GM19023 (cell line): ENCODE results near the gene SLC6A19.

Experiments used
- ATAC-seq: cut with Tn5 transposase; IDR thresholded peaks from one replicate; pipeline ENCODE4 v1.9.1; 2021; ENCODE audit warnings: mild to moderate bottlenecking, moderate library complexity; ENCODE audit not compliant: unreplicated experiment

The SLC6A19 gene

GRCh38 chr5:1179383-1179715 is 22.0 kb upstream of the SLC6A19 start:
- ATAC-seq: no peak

DNA sequence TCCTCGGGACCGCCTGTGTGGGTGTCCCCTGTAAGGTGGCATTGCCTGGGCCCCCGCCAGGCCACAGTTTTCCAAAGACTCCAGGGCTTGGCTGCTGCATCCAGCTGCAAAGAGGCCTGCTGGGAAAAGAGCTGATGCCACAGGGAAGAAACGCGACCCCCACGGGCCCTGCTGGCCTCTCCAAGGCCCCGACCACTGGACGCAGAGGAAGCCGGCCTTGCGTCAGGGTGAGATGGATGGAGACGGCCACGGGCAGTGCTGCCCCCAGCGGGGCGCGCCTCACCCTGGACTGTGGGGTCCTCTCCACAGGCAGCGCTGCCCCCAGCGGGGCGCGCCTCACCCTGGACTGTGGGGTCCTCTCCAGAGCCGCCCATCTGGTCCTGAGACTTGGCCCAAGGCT is 21.3 kb upstream of the SLC6A19 start:
- no peak for ATAC-seq

GRCh38 chr5:1180841-1181271 is 20.5 kb upstream of the SLC6A19 start:
- ATAC-seq: no peak

DNA sequence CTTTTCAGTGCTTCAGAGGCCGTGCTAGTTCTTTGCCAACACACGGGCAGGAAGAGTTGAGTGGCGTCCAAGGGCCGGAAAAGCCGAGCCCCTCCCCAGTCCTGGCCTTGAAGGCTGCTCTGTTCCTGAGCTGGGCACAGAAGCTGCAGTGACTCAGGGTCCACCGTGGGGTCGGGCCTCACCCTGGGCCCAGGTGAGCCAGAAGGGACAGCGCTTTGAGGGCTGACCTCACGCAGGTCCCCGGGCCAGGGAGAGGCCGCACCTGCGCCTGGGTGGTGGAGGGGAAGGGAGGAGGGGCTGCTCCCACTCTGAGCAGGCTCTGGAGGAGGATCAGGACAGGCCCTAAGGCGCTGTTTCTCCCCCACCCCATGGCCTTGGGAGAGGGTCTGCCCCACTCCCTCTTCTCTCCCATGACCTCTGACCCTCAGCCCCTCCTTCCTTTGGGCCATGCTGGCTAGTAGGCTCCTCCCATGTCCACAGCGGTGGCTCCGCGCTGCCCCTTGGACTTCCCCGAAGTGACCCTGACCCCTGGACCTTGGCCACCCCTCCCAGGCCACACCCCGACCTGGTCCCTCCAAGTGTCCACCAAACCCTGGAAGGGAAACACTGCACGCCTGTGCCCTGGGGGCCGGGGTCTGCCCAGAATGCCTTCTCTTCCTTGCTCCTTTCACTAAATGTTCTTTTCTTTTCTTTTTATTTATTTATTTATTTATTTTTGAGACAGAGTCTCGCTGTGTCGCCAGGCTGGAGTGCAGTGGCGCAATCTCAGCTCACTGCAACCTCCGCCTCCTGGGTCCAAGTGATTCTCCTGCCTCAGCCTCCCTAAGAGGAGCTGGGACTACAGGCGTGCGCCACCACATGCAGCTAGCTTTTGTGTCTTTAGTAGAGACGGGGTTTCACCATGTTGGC is 19.7 kb upstream of the SLC6A19 start:
- no peak for ATAC-seq

- no peak for ATAC-seq
These were observed 19.1 kb upstream of the SLC6A19 start for GRCh38 chr5:1182360-1182632.

DNA sequence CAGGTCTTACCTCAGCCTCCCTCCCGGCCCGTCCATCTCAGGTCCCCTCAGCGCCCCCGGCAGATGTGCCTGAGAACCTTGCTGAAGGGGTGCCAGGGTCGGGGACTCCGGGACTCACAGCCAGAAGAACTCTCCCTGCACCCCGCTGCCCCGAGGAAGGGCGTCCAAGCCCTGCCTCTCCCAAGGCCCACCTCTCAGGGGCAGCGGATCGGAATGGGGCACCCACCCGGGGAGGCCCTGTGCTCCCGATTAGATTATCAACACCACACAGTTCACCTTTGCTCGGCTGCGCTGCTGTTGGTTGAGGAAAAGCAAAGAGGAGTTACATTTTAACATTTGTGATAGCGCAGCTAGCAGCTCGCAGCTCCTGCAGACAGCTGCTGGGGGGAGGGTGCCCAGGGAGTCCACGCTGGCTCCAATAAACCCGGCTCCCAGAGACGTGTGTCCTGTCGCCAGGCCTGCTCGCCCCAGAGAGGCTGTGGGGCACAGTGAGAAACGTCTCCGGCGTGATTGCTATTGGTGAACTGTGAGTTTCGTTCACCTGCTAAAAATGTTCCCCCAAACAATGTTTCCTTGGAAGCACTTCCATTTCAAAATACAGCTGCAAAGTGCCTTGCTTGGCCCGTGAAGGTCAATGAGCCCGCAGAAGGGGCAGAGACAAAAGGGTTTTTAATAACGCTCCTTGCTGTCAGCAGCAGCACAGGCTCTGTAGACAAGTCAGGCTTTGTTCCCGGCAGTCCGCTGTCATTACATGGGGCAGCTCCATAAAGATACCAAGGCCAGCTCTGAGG is 18.6 kb upstream of the SLC6A19 start:
- no peak for ATAC-seq

GRCh38 chr5:1183424-1184162 is 17.8 kb upstream of the SLC6A19 start:
- no peak for ATAC-seq

DNA sequence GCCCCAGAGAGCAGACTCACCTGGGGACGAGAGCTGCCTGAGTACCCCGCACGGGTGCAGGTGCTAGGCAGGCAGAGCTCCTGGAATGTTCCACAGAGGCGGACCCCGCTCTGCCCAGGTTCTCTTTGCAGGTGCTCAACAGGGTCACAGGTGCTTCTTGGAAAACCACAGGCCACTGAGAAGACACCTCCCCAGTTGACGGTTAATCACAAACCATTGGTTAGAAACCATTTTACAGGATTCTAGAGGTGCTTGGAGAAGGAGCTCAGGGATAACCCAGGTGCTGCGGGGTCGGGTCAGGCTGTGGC is 17.3 kb upstream of the SLC6A19 start:
- ATAC-seq: no peak

DNA sequence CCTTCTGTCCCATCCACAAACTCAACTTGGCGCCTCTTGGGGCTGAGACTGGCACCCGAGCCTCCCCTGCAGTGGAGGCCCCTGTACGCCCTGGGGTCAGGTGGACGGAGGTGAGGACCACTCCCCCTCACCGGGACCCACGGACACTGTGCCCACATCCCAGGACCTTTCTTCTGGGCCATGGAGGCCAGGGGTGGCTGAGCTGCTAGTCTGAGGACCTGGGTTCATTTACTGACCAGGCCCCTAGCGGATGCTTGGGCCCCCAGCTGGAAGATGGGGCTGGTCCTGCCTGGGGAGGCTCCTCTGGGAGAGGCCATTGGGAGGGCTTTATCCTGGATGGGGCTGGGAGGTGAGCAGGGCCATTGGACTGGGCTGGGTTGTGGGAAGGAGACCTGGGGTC is 16.9 kb upstream of the SLC6A19 start:
- no peak for ATAC-seq

DNA sequence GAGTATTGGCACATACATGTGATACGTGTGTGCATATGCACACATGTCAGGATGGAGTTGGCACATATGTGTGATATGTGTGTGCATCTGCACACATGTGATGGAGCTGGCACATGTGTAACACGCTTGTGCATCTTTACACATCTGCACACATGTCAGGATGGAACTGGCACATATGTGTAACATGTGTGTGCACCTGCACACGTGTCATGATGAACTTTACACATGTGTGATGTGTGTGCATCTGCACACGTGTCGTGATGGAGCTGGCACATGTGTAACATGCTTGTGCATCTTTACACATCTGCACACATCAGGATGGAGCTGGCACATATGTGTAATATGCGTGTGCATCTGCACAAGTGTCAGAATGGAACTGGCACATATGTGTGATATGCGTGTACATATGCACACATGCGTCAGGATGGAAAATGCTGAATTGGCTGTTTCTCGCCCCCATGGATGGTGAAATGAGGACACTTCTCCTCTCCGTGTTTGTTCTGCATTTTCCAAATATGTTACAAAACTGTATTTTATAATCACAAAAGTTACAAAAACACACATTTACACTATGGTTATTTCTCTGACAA is 16.3 kb upstream of the SLC6A19 start:
- ATAC-seq: no peak

DNA sequence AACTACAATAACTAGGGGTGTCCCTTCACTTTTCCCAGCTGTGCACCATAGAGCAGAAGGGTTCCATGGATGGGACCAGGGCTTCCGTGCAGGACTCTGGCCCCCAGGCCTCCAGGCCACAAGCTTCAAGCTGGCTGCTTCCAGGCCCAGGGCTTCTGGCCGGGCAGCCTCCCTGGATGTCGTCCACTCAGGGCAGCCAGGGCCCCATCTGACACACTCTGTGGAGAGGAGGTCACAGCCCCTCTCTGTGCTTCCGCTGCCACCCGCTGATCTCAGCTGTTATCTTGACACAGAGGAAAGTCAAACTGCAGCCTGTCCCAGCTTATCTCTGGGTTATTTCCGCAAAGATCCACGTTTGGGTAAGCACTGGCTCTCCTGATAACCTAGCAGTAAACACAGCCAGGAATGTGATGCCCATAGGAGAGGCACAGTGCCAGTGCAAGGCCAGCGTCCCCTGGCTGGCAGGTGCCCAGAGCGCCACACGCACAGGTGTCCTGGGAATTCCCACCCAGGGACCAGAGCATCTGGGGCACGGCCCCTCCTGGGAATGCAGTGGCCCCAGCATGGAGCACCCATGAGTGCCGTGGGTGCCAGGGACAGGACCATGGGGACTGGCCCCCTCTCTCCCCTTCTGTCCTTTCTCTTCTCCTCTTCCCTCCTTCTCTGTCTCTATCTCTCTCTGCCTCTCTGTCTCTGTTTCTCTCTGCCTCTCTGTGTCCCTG is 15.6 kb upstream of the SLC6A19 start:
- ATAC-seq: no peak

DNA sequence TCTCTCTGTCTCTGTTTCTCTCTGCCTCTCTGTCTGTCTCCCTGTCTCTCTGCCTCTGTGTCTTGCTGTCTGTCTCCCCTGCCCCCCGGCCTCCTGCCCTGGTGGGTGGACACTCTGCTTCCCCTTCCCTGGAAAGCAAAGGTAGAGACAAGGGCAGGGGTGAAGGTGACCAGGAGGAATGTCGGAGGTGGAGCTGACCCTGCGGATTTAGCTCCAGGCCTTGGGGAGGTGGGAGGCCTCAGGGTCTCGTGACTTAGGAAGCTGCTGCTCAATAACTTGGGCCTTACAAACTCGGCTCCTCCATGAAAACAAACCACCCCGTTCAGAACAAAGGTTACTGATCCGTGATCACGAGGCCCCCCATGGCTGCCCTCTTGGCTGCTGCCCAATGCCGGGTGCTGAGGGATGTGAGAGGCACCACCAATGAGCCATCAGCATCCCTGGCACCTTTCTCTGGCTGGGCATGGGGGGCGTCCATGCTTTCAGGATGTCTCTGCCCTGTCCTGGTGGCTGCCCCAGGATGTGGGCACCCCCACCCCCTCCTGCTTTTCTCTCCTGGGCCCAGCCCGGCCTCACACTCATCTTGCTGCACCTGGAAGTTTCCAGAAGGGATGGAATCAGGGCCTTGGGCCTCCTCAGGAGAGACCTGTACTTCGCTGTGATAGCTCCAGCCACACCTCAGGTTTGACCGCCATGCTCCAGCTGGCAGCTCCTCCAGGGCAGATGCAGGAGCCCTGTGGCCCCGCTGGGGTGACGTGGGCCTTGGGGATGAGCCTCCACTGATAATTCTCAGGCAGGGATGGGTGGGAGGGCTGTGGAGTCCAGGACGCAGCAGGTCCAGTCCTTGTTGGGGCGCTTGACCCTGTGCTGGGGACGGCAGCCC is 14.8 kb upstream of the SLC6A19 start:
- no peak for ATAC-seq

- no peak for ATAC-seq
These were observed 14.0 kb upstream of the SLC6A19 start for GRCh38 chr5:1187234-1187949.

GRCh38 chr5:1187950-1188334 is 13.5 kb upstream of the SLC6A19 start:
- ATAC-seq: no peak

DNA sequence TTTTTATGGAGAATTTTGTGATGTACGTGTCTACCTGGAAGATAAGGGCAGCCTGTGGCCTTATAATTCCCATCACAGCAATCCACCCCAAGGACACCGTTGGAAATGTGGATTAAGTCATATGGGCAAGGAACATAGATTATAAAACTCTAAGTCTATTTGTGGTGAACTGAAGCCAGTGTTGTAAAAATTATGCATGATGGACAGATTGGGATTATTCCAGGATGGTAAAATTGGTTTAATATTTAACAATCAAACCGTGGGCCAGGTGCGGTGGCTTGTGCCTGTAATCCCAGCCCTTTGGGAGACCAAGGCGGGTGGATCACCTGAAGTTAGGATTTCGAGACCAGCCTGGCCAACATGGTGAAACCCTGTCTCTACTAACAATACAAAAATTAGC is 12.9 kb upstream of the SLC6A19 start:
- ATAC-seq: no peak

DNA sequence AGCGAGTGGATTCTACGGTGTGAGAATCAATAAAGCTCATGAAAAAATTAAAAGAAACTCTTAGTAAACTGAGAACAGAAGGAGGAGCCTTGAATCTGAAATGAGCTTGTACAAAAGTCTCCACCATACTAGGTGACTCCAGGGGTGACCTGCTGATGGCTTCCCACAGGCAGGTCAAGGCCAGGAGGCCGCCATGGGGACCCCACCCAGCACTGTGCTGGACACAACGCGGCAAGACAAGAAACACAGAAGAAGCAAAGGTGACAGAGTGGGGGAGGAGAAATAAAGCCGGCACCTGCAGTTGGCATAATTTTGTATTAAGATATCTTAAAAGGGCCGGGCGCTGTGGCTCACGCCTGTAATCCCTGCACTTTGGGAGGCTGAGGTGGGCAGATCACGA is 12.1 kb upstream of the SLC6A19 start:
- no peak for ATAC-seq

DNA sequence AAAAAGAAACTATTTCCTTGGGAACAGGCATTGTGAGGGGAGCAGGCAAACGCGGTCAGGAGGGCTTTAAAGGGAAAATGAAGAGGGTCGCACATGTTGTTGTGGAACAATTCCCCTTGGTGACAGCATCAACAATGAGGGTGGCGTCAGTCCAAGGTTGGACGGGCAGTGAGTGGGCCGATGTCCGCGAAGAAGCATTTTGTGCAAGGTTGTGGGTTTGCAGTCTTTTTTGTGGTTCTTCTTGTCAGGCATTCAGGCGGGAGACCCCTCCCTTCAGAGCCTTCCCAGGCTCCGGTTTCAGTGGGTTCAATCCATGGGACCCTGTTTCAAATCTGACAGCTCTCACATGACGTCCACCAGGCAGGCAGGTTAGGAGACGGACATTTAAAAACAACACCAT is 11.1 kb upstream of the SLC6A19 start:
- ATAC-seq: no peak

GRCh38 chr5:1190837-1191239 is 10.6 kb upstream of the SLC6A19 start:
- ATAC-seq: no peak

DNA sequence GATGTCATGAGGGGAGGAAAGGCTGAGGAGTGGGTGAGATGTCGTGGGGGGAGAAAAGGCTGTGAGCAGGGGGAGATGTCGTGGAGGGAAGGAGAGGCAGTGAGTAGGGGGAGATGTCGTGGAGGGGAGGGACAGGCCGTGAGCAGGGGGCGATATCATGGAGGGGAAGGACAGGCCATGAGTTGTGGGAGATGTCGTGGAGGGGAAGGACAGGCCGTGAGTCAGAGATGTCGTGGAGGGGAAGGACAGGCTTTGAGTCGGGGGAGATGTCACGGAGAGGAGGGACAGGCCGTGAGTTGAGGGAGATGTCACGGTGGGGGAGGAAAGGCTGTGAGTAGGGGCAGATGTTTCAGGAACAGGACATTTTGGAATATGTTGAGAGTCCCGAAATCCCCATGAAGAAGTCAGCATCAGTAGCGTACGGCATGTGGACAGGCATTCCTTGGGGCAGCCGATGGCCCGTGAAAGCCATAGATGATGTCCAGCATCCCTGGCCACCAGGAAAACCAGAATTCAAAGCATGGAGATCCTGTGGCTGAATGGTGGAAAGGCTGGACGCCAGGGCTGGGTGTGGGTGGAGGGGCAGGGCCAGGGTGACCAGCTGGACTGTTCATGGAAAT is 8.3 kb upstream of the SLC6A19 start:
- ATAC-seq: no peak
